Adipose tissue (tissue), 3 donors: Measurements from ENCODE around the gene UBE2D2. TPM values are rescaled to one million over a fixed set of nuclear protein-coding genes. Genes with fewer than 3 reads are reported as not detected.
"Not testable (repeated sequence)": the region's sequence is repeated elsewhere in the genome, so short reads cannot be mapped to it uniquely, and the experiment has no call there.

ENCODE experiments used
- H3K27ac ChIP-seq: one replicate; pipeline ENCODE4 v1.5.1; 2013; ENCODE audit warnings: low read depth, low read length
- WGBS, 3 donors: extraction: QIAGEN DNeasy Blood & Tissue Kit; methylation state at CpG; one replicate each; pipeline ENCODE4 v1.1.7; 2013; 5-methylcytosine and 5-hydroxymethylcytosine counted together
- polyA plus RNA-seq, 3 donors: library from polyadenylated mRNA; stranded (reverse); fragments of 200-250 nt; gene quantifications; one replicate each; pipeline ENCODE4 v1.2.3, GENCODE V29; 2013
- donor health status: healthy with polysubstance abuse.
- donor health status: Bipolar disorder and iron deficiency.
- donor health status: healthy.

Gene UBE2D2
- polyA plus RNA-seq, 3 donors: 49.3 to 71.6 (median 68.6) TPM

- H3K27ac ChIP-seq: no peak overlapping the region
- 87 to 90% (median 89%) methylated on average over 3 of the region's 3 CpGs for WGBS, 3 donors
These were observed 29.4 kb upstream of the UBE2D2 start for GRCh38 chr5:139531772-139532169.

- WGBS, 3 donors: 6 to 10% (median 9%) methylated on average over 24 of the region's 24 CpGs
- H3K27ac ChIP-seq: no peak overlapping the region
These were observed 17.6 kb upstream of the UBE2D2 start for GRCh38 chr5:139543423-139543991.

DNA sequence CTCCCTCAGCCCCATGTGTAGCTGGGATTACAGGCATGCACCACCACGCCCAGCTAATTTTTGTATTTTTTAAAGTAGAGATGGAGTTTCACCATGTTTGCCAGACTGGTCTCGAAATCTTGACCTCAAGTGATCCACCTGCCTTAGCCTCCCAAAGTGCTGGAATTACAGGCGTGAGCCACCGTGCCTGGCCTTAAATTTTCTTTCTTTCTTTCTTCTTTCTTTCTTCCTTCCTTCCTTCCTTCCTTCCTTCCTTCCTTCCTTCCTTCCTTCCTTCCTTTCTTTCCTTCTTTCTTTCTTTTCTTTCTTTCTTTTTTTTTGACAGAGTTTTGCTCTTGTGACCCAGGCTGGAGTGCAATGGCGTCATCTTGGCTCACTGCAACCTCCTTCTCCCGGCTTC, 14.5 kb upstream of the UBE2D2 start:
- WGBS, 3 donors: 86 to 90% (median 87%) methylated on average over 6 of the region's 6 CpGs
- H3K27ac ChIP-seq: not testable (repeated sequence)

DNA sequence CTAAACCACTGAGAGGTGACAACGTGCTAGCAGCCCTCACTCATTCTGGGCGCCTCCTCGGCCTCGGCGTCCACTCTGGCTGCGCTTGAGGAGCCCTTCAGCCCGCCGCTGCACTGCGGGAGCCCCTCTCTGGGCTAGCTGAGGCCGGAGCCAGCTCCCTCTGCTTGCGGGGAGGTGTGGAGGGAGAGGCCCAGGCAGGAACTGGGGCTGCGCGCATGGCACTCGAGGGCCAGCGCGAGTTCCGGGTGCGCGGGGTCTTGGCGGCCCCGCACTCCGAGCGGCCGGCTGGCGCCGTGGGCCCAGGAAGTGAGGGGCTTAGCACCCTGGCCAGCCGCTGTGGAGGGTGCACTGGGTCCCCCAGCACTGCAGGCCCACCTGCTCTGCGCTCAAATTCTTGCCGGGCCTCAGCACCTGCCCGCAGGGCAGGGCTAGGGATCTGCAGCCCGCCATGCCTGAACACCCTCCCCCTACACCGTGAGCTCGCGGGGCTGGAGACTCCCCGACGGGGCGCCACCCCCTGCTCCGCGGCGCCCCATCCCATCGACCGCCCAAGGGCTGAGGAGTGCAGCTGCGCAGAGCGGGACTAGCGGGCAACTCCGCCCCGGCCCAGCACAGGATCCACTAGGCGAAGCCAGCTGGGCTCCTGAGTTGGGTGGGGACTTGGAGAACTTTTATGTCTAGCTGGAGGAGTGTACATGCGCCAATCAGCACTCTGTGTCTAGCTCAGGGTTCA, 11.8 kb upstream of the UBE2D2 start:
- H3K27ac ChIP-seq: no peak overlapping the region
- WGBS, 3 donors: 97% methylated on average over 47 to 49 of the region's 49 CpGs

GRCh38 chr5:139550051-139550872, 10.9 kb upstream of the UBE2D2 start:
- 77 to 88% (median 77%) methylated on average over 12 of the region's 12 CpGs for WGBS, 3 donors

GRCh38 chr5:139551191-139551889, 9.8 kb upstream of the UBE2D2 start:
- no peak overlapping the region for H3K27ac ChIP-seq
- 64 to 72% (median 67%) methylated on average over 2 of the region's 2 CpGs for WGBS, 3 donors

More at GRCh38 chr5:139550051-139550872, 10.9 kb upstream of the UBE2D2 start:
- not testable (repeated sequence) for H3K27ac ChIP-seq

GRCh38 chr5:139552893-139553575, 8.1 kb upstream of the UBE2D2 start:
- no peak overlapping the region for H3K27ac ChIP-seq
- WGBS, 3 donors: 91 to 92% (median 92%) methylated on average over 11 of the region's 11 CpGs

DNA sequence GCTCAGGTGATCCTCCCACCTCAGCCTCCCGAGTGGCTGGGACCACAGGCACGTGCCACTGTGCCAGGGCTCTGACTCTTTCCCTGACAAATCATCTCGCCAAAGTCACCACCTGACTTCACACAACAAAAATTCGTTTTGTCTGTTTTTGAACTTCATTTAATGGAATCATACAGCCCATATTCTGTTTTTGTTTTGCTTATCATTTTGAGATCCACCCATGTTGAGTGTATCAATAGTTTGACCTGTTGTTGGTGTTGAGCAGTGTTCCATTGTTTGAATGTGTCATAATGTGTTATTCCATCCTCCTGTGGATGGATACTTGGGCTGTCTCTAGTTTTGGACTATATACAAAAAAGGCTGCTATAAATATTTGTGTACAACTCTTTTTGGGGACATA, 6.9 kb upstream of the UBE2D2 start:
- WGBS, 3 donors: 83 to 88% (median 85%) methylated on average over 4 of the region's 4 CpGs
- H3K27ac ChIP-seq: no peak overlapping the region

GRCh38 chr5:139557811-139558210, 3.3 kb upstream of the UBE2D2 start:
- 73 to 83% (median 76%) methylated on average over 2 of the region's 2 CpGs for WGBS, 3 donors
- H3K27ac ChIP-seq: no peak overlapping the region

- peak overlapping the region; percentile 86 for H3K27ac ChIP-seq
- WGBS, 3 donors: 0 to 1% (median 1%) methylated on average over 32 to 57 of the region's 57 CpGs
These were observed 714 bp downstream of the UBE2D2 start for GRCh38 chr5:139561655-139562451.

- WGBS, 3 donors: 25 to 33% (median 25%) methylated on average over 5 of the region's 5 CpGs
- no peak overlapping the region for H3K27ac ChIP-seq
These were observed 1.7 kb downstream of the UBE2D2 start for GRCh38 chr5:139562847-139563246.

GRCh38 chr5:139565411-139566305, 4.5 kb downstream of the UBE2D2 start:
- 72 to 78% (median 73%) methylated on average over 6 of the region's 6 CpGs for whole genome bisulfite sequencing, 3 donors

GRCh38 chr5:139566611-139567010, 5.5 kb downstream of the UBE2D2 start:
- 65 to 91% (median 68%) methylated on average over 5 of the region's 5 CpGs for WGBS, 3 donors
- H3K27ac ChIP-seq: no peak overlapping the region

More at GRCh38 chr5:139565411-139566305, 4.5 kb downstream of the UBE2D2 start:
- no peak overlapping the region for H3K27ac ChIP-seq

- no peak overlapping the region for H3K27ac ChIP-seq
- WGBS, 3 donors: 62 to 85% (median 85%) methylated on average over 2 of the region's 2 CpGs
These were observed 8.3 kb downstream of the UBE2D2 start for GRCh38 chr5:139569270-139569955.

- no peak overlapping the region for H3K27ac ChIP-seq
- WGBS, 3 donors: 54 to 58% (median 55%) methylated on average over 3 of the region's 3 CpGs
These were observed 10.4 kb downstream of the UBE2D2 start for GRCh38 chr5:139571543-139571942.

- WGBS, 3 donors: 29 to 42% (median 40%) methylated on average over 1 of the region's 1 CpG
- no peak overlapping the region for H3K27ac ChIP-seq
These were observed 10.8 kb downstream of the UBE2D2 start for GRCh38 chr5:139571966-139572365.
